ENCODE results near the gene BAZ1B. TPM values are rescaled to one million over a fixed set of nuclear protein-coding genes. Genes with fewer than 3 reads are reported as not detected.
"Not testable (repeated sequence)": the region's sequence is repeated elsewhere in the genome, so short reads cannot be mapped to it uniquely, and the experiment has no call there.

The BAZ1B gene
- total RNA-seq, 1 experiment from 2014 or later: 44.6 TPM

GRCh38 chr7:73547841-73548240, 25.7 kb upstream of the BAZ1B start:
- Mint-ChIP-seq H3K27ac (ENCODE audit: unreplicated experiment) (no peak overlapping the region), H3K9me3 (ENCODE audit: low read depth, unreplicated experiment) (no peaks in the 10 kb centered on the region), H3K4me3 (ENCODE audit: low read depth, unreplicated experiment) (no peak overlapping the region), H3K4me1 (ENCODE audit: low read depth, unreplicated experiment) (no peaks in the 10 kb centered on the region), H3K27me3 (ENCODE audit: unreplicated experiment) (no peaks in the 10 kb centered on the region), H3K36me3 (ENCODE audit: insufficient read depth, unreplicated experiment) (peaks cover 23% of the 10 kb centered on the region)
- CTCF ChIA-PET: no interaction called here
- intact Hi-C loops (cut with micrococcal nuclease; ENCODE audit: unreplicated experiment): no loop called here
- TF ChIP-seq, protein P1, sequence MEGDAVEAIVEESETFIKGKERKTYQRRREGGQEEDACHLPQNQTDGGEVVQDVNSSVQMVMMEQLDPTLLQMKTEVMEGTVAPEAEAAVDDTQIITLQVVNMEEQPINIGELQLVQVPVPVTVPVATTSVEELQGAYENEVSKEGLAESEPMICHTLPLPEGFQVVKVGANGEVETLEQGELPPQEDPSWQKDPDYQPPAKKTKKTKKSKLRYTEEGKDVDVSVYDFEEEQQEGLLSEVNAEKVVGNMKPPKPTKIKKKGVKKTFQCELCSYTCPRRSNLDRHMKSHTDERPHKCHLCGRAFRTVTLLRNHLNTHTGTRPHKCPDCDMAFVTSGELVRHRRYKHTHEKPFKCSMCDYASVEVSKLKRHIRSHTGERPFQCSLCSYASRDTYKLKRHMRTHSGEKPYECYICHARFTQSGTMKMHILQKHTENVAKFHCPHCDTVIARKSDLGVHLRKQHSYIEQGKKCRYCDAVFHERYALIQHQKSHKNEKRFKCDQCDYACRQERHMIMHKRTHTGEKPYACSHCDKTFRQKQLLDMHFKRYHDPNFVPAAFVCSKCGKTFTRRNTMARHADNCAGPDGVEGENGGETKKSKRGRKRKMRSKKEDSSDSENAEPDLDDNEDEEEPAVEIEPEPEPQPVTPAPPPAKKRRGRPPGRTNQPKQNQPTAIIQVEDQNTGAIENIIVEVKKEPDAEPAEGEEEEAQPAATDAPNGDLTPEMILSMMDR (IDR thresholded peaks at IDR 0.05; ENCODE audit: unreplicated experiment): no peak
- no peak for DNase-seq
- no TSS peak for BruUV-seq (replicated peaks)

GRCh38 chr7:73544678-73545077, 22.6 kb upstream of the BAZ1B start:
- H3K27ac Mint-ChIP-seq (ENCODE audit: unreplicated experiment): no peak overlapping the region
- CTCF ChIA-PET: interaction anchor here (0.6 kb wide), 1 partner anchor 1147 kb away, joined by 7 read pairs; no protein-coding TSS in a partner anchor
- intact Hi-C loops (cut with micrococcal nuclease; ENCODE audit: unreplicated experiment): no loop called here
- H3K36me3 Mint-ChIP-seq (ENCODE audit: insufficient read depth, unreplicated experiment): peaks cover 24% of the 10 kb centered on the region
- TF ChIP-seq, protein P1 (IDR thresholded peaks at IDR 0.05; ENCODE audit: unreplicated experiment): no peak
- no TSS peak for BruUV-seq (replicated peaks)
- DNase-seq: no peak
- H3K9me3 Mint-ChIP-seq (ENCODE audit: low read depth, unreplicated experiment): no peaks in the 10 kb centered on the region
- no peaks in the 10 kb centered on the region for H3K4me1 Mint-ChIP-seq (ENCODE audit: low read depth, unreplicated experiment)
- H3K4me3 Mint-ChIP-seq (ENCODE audit: low read depth, unreplicated experiment): no peak overlapping the region
- H3K27me3 Mint-ChIP-seq (ENCODE audit: unreplicated experiment): no peaks in the 10 kb centered on the region

DNA sequence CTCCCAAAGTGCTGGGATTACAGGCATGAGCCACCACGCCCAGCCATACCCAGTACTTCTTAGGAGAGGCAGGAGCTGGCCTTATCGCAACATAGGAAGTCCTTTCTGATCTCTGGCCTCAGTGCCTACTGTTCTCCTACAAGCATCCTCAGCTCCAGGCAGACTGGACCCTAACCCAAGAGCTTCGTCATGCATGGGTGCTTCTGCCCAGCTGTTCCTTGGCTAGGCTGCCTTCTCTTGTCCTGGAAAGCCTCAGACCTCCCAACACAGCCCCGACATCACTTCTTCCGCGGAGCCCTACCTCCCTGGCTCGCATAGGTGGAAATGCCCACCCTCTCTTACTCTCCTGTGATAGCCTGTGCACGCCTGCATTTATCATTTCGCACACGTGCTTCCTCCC, 19.6 kb upstream of the BAZ1B start:
- TF ChIP-seq, protein P1 (IDR thresholded peaks at IDR 0.05; ENCODE audit: unreplicated experiment): no peak
- H3K36me3 Mint-ChIP-seq (ENCODE audit: insufficient read depth, unreplicated experiment): peaks cover 10% of the 10 kb centered on the region
- no peak overlapping the region for H3K27ac Mint-ChIP-seq (ENCODE audit: unreplicated experiment)
- H3K4me1 Mint-ChIP-seq (ENCODE audit: low read depth, unreplicated experiment): no peaks in the 10 kb centered on the region
- CTCF ChIA-PET: no interaction called here
- DNase-seq: no peak
- intact Hi-C loops (cut with micrococcal nuclease; ENCODE audit: unreplicated experiment): no loop called here
- no peak overlapping the region for H3K4me3 Mint-ChIP-seq (ENCODE audit: low read depth, unreplicated experiment)
- no peaks in the 10 kb centered on the region for H3K27me3 Mint-ChIP-seq (ENCODE audit: unreplicated experiment)
- BruUV-seq (replicated peaks): no TSS peak
- no peaks in the 10 kb centered on the region for H3K9me3 Mint-ChIP-seq (ENCODE audit: low read depth, unreplicated experiment)

DNA sequence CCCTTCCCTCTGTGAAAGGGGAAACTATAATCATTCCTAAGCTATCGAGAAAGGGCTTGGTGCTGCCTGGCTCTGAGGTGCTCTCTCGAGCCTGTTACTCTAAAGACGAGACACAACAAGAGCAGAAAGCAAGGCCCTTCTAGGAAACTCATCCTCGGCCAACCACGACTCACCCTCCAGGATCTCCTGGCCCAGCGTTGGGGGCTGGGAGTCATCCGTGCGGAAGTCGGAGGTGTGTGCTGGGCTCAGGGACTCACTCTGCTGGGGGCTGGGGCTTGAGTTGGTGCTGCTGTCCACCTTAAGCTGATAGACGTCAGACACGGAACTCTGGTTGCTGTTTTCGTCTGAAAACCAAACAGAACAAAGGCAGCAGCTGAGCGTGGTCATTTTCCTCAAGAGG, 17.6 kb upstream of the BAZ1B start:
- H3K27me3 Mint-ChIP-seq (ENCODE audit: unreplicated experiment): no peaks in the 10 kb centered on the region
- no peak for DNase-seq
- H3K4me3 Mint-ChIP-seq (ENCODE audit: low read depth, unreplicated experiment): no peak overlapping the region
- H3K9me3 Mint-ChIP-seq (ENCODE audit: low read depth, unreplicated experiment): no peaks in the 10 kb centered on the region
- peaks cover 10% of the 10 kb centered on the region for H3K36me3 Mint-ChIP-seq (ENCODE audit: insufficient read depth, unreplicated experiment)
- TF ChIP-seq, protein P1 (IDR thresholded peaks at IDR 0.05; ENCODE audit: unreplicated experiment): no peak
- H3K27ac Mint-ChIP-seq (ENCODE audit: unreplicated experiment): no peak overlapping the region
- CTCF ChIA-PET: no interaction called here
- no TSS peak for BruUV-seq (replicated peaks)
- intact Hi-C loops (cut with micrococcal nuclease; ENCODE audit: unreplicated experiment): no loop called here
- no peaks in the 10 kb centered on the region for H3K4me1 Mint-ChIP-seq (ENCODE audit: low read depth, unreplicated experiment)

GRCh38 chr7:73538510-73538909, 16.4 kb upstream of the BAZ1B start:
- H3K27ac Mint-ChIP-seq (ENCODE audit: unreplicated experiment); H3K4me3 Mint-ChIP-seq (ENCODE audit: low read depth, unreplicated experiment); H3K4me1 Mint-ChIP-seq (ENCODE audit: low read depth, unreplicated experiment); DNase-seq; BruUV-seq (replicated peaks); H3K27me3 Mint-ChIP-seq (ENCODE audit: unreplicated experiment); intact Hi-C loops (cut with micrococcal nuclease; ENCODE audit: unreplicated experiment); H3K9me3 Mint-ChIP-seq (ENCODE audit: low read depth, unreplicated experiment): not testable (repeated sequence)
- CTCF ChIA-PET: interaction anchor here (0.6 to 0.7 kb wide), 2 partner anchors 11 kb away, joined by 4 read pairs; no protein-coding TSS in a partner anchor
- peaks cover 10% of the 10 kb centered on the region for H3K36me3 Mint-ChIP-seq (ENCODE audit: insufficient read depth, unreplicated experiment)

Data from Calu3 (cell line).